Measurements from ENCODE around the gene TFF1.

The TFF1 gene

DNA sequence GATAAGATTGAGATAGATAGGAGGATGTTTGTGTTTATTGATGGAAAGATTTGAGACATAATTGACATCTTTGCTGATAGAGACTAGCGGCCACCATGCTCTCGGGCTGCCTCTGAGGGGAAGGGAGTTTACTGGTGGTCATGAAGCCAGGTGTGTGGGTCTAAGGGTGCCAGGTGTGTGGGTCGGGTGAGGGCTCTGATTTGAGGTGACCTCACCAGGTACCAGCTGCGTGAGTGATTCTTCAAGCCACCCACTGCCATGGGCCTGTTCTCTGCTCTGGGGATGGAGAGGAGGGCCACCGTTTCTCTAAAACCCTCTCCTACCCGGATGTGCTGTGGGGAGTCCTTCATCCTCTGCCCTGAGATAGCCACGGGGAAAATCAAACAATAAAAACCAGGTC lies 40.5 kb upstream of the TFF1 start:
- Histone ChIP-seq H4K20me1 (ENCODE audit: insufficient read depth) (no peaks in the 10 kb centered on the region), H3K79me2 (ENCODE audit: insufficient read depth, low read depth) (no peaks in the 10 kb centered on the region), H3K4me3 (IDR thresholded peaks at IDR 0.05; ENCODE audit: insufficient read depth, low read depth, low read length) (no peak overlapping the region), H3K27me3 (ENCODE audit: insufficient read depth, low read depth) (peaks cover 9% of the 10 kb centered on the region; the same call in 1 of the 2 replicates), H3K4me1 (ENCODE audit: low read depth, poor library complexity, severe bottlenecking) (no peaks in the 10 kb centered on the region), H3K36me3 (ENCODE audit: insufficient read depth) (no peaks in the 10 kb centered on the region), H3K4me2 (no peak overlapping the region), H2AFZ (ENCODE audit: low read depth) (no peak overlapping the region), H3K27ac (no peak overlapping the region), H3K9ac (no peak overlapping the region)
- TF ChIP-seq, protein P1, sequence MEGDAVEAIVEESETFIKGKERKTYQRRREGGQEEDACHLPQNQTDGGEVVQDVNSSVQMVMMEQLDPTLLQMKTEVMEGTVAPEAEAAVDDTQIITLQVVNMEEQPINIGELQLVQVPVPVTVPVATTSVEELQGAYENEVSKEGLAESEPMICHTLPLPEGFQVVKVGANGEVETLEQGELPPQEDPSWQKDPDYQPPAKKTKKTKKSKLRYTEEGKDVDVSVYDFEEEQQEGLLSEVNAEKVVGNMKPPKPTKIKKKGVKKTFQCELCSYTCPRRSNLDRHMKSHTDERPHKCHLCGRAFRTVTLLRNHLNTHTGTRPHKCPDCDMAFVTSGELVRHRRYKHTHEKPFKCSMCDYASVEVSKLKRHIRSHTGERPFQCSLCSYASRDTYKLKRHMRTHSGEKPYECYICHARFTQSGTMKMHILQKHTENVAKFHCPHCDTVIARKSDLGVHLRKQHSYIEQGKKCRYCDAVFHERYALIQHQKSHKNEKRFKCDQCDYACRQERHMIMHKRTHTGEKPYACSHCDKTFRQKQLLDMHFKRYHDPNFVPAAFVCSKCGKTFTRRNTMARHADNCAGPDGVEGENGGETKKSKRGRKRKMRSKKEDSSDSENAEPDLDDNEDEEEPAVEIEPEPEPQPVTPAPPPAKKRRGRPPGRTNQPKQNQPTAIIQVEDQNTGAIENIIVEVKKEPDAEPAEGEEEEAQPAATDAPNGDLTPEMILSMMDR (conservative IDR thresholded peaks at IDR 0.05; ENCODE audit: low read depth, low read length): no peak

DNA sequence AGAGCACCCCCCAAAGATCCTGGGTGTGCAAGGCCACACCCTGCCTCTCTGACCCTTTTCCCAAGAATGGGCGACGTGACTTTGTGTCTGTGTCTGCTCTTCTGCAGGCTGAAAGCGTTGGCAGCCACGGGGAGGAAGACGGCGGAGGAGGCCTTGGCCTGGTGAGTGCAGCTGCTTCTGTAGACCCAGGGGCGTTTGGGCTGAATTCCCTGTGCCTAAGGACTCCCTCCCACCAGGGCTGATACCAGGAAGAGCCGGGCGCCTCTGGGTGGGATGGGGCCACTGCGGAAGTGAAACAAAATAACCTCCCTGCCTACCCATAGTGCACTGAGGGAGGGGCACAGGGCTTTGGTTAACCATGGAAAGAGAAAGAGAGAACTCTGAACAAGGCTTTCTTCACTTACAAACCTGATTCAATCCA lies 39.9 kb upstream of the TFF1 start:
- H4K20me1 ChIP-seq (ENCODE audit: insufficient read depth): no peaks in the 10 kb centered on the region
- no peak overlapping the region for H2AFZ ChIP-seq (ENCODE audit: low read depth)
- peaks cover 9% of the 10 kb centered on the region; the same call in 1 of the 2 replicates for H3K27me3 ChIP-seq (ENCODE audit: insufficient read depth, low read depth)
- H3K36me3 ChIP-seq (ENCODE audit: insufficient read depth): no peaks in the 10 kb centered on the region
- TF ChIP-seq, protein P1 (conservative IDR thresholded peaks at IDR 0.05; ENCODE audit: low read depth, low read length): no peak
- no peaks in the 10 kb centered on the region for H3K4me1 ChIP-seq (ENCODE audit: low read depth, poor library complexity, severe bottlenecking)
- no peaks in the 10 kb centered on the region for H3K79me2 ChIP-seq (ENCODE audit: insufficient read depth, low read depth)
- H3K27ac ChIP-seq: no peak overlapping the region
- no peak overlapping the region for H3K4me3 ChIP-seq (IDR thresholded peaks at IDR 0.05; ENCODE audit: insufficient read depth, low read depth, low read length)
- no peak overlapping the region for H3K4me2 ChIP-seq
- H3K9ac ChIP-seq: no peak overlapping the region

DNA sequence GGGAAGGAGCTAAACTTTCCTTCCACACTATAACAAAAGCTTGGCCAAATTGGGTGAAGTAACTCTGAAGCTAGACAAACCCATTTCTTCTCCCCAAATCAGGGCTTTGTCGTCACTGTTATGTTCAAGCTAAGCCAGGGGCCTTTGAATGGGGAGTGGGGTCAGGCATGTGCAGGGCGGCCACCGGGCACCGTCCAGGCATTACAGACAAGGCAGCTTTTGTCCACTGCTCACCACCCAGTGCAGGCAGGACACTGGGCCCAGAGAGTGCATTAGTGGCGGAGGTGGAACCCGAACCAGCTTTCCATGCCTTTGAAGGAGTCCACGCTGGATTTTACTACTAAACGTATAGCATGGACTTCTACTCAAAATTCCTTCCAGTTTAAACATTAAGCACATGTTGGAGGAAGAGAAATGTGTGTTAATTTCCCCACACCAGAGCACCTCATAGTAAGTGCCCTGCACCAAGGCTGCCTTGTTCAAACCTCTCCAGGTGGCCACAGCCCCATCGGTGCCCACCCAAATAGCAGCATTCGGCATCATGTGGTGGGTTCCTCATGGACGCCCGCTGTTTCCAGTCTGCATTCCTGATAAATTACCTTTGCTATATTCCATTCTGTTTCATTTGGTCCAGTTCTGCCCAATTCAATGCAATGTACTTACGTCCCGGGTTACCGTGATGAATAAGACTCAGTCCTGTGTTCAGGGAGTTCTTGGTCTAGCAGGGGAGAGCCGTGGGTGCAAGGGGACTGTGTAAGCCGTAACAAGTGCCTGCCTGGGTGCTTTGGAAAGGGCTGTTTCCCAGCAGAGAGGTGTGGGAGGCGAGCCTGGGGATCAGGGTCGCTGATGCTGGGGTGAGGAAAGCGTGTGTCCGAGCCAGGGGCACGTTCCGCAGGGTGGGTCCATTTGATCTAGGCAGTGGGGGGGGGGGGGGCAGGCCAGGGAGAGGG lies 39.0 kb upstream of the TFF1 start:
- H3K4me2 ChIP-seq: no peak overlapping the region

DNA sequence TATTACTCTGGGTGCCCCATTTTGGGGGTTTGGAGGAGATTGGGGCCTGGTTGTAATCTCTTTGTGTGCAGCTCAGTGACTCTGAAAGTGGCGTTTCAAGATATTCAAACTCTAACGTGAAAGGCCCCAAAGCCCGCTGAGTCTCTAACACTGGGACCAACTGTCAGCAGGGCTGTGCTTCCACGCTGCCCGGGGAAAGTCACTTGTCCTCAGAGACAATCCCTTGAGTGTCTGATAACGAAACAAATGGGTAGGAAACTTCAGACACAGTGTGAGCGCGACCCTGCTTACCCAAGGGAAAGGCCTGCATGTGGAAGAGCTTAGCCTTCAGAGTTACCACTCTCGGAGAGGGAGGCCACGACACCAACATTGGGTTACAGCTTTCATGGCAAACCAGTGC lies 38.2 kb upstream of the TFF1 start:
- Histone ChIP-seq H3K9ac (no peak overlapping the region), H3K4me2 (no peak overlapping the region), H3K27me3 (ENCODE audit: insufficient read depth, low read depth) (peaks cover 9% of the 10 kb centered on the region; the same call in 1 of the 2 replicates), H3K27ac (no peak overlapping the region), H3K4me3 (IDR thresholded peaks at IDR 0.05; ENCODE audit: insufficient read depth, low read depth, low read length) (no peak overlapping the region), H3K36me3 (ENCODE audit: insufficient read depth) (no peaks in the 10 kb centered on the region), H3K4me1 (ENCODE audit: low read depth, poor library complexity, severe bottlenecking) (no peaks in the 10 kb centered on the region), H3K79me2 (ENCODE audit: insufficient read depth, low read depth) (no peaks in the 10 kb centered on the region), H2AFZ (ENCODE audit: low read depth) (no peak overlapping the region), H4K20me1 (ENCODE audit: insufficient read depth) (no peaks in the 10 kb centered on the region)
- TF ChIP-seq, protein P1 (conservative IDR thresholded peaks at IDR 0.05; ENCODE audit: low read depth, low read length): no peak

More for the DNA sequence above, 39.0 kb upstream of the TFF1 start:
- Histone ChIP-seq H2AFZ (ENCODE audit: low read depth) (no peak overlapping the region), H3K4me3 (IDR thresholded peaks at IDR 0.05; ENCODE audit: insufficient read depth, low read depth, low read length) (no peak overlapping the region), H3K36me3 (ENCODE audit: insufficient read depth) (no peaks in the 10 kb centered on the region), H3K4me1 (ENCODE audit: low read depth, poor library complexity, severe bottlenecking) (no peaks in the 10 kb centered on the region), H3K27me3 (ENCODE audit: insufficient read depth, low read depth) (peaks cover 9% of the 10 kb centered on the region; the same call in 1 of the 2 replicates), H3K79me2 (ENCODE audit: insufficient read depth, low read depth) (no peaks in the 10 kb centered on the region), H3K9ac (no peak overlapping the region), H4K20me1 (ENCODE audit: insufficient read depth) (no peaks in the 10 kb centered on the region), H3K27ac (no peak overlapping the region)
- TF ChIP-seq, protein P1 (conservative IDR thresholded peaks at IDR 0.05; ENCODE audit: low read depth, low read length): no peak
